ENCODE results near the gene ERP44.

Gene ERP44

DNA sequence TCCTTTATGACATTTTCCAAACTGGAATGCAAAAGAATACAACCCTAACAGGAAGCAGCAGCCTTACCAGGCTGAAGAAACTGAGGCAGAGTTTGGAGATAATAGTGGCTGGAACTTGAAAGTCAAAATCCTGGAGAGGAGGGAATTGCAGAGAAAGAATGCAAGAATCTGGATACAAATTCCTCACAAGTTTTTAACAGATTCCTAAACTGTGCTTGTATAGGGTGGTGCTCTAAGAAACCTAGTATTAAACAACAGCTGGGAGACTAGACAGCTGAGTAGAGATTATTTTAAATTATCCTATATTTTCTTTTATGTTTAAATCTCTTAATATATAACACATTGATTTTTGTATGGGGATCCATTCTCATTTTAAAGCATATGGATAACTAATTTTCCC is 31.0 kb upstream of the ERP44 start:
- DNase-seq: no peak
- TF ChIP-seq EZH2 (IDR thresholded peaks at IDR 0.05; ENCODE audit: borderline replicate concordance, low read depth, low read length, severe bottlenecking): no peak
- TF ChIP-seq, protein P1, sequence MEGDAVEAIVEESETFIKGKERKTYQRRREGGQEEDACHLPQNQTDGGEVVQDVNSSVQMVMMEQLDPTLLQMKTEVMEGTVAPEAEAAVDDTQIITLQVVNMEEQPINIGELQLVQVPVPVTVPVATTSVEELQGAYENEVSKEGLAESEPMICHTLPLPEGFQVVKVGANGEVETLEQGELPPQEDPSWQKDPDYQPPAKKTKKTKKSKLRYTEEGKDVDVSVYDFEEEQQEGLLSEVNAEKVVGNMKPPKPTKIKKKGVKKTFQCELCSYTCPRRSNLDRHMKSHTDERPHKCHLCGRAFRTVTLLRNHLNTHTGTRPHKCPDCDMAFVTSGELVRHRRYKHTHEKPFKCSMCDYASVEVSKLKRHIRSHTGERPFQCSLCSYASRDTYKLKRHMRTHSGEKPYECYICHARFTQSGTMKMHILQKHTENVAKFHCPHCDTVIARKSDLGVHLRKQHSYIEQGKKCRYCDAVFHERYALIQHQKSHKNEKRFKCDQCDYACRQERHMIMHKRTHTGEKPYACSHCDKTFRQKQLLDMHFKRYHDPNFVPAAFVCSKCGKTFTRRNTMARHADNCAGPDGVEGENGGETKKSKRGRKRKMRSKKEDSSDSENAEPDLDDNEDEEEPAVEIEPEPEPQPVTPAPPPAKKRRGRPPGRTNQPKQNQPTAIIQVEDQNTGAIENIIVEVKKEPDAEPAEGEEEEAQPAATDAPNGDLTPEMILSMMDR (IDR thresholded peaks at IDR 0.05; ENCODE audit: borderline replicate concordance, extremely low read depth, low read length, poor library complexity, severe bottlenecking): no peak

DNA sequence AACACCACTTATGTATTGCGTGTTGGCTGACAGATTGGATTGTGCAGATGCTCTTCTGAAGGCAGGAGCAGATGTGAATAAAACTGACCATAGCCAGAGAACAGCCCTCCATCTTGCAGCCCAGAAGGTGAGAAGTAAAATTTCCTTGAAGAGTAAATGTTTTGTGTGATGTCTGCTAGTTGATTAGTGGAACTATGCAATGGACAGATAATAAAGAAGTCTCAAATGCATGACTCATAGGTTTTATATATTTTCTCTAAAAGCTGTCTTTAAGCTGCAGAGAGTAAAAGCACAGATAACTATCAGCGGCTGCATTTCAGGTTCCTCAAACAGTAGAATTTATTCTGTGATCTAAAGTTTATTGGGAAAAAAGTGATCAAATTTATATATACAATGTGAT is 27.6 kb upstream of the ERP44 start:
- H3K27me3 ChIP-seq (ENCODE audit: insufficient read depth, low read length, poor library complexity): no peaks in the 10 kb centered on the region
- DNase-seq (no peak), ATAC-seq (ENCODE audit: insufficient read depth, low read depth) (no peak)
- H3K9me3 ChIP-seq (ENCODE audit: insufficient read depth, low read length, severe bottlenecking): no peaks in the 10 kb centered on the region
- H3K36me3 ChIP-seq (ENCODE audit: insufficient read depth, low read length): peaks cover 6% of the 10 kb centered on the region; the same call in 1 of the 2 replicates
- no peak overlapping the region for H3K4me2 ChIP-seq (ENCODE audit: insufficient read depth, low read length)
- H3K4me3 ChIP-seq (ENCODE audit: low read depth in 1 of 2, low read length in 2 of 2): no peak overlapping the region
- H3K27ac ChIP-seq (ENCODE audit: low read length): no peak overlapping the region
- no peak overlapping the region for H2AFZ ChIP-seq (ENCODE audit: low read depth, low read length)
- no peak for TF ChIP-seq EZH2 (IDR thresholded peaks at IDR 0.05; ENCODE audit: borderline replicate concordance, low read depth, low read length, severe bottlenecking)
- TF ChIP-seq, protein P1 (IDR thresholded peaks at IDR 0.05; ENCODE audit: borderline replicate concordance, extremely low read depth, low read length, poor library complexity, severe bottlenecking): no peak
- H3K4me1 ChIP-seq (ENCODE audit: insufficient read depth, low read length): no peaks in the 10 kb centered on the region
- no peaks in the 10 kb centered on the region for H4K20me1 ChIP-seq (ENCODE audit: insufficient read depth, low read length)
- 0 out of 2 replicates have a peak, but pooled peaks cover 2% of the 10 kb centered on the region for H3K79me2 ChIP-seq (ENCODE audit: insufficient read depth, low read length)
- no peak overlapping the region for H3K9ac ChIP-seq (ENCODE audit: low read depth, low read length)

More for the DNA sequence above, 31.0 kb upstream of the ERP44 start:
- Histone ChIP-seq H3K4me2 (ENCODE audit: insufficient read depth, low read length) (no peak overlapping the region), H4K20me1 (ENCODE audit: insufficient read depth, low read length) (no peaks in the 10 kb centered on the region), H3K27ac (ENCODE audit: low read length) (no peak overlapping the region), H3K36me3 (ENCODE audit: insufficient read depth, low read length) (peaks cover 6% of the 10 kb centered on the region; the same call in 1 of the 2 replicates), H3K27me3 (ENCODE audit: insufficient read depth, low read length, poor library complexity) (no peaks in the 10 kb centered on the region), H3K4me3 (ENCODE audit: low read depth in 1 of 2, low read length in 2 of 2) (no peak overlapping the region), H3K4me1 (ENCODE audit: insufficient read depth, low read length) (no peaks in the 10 kb centered on the region), H2AFZ (ENCODE audit: low read depth, low read length) (no peak overlapping the region), H3K9ac (ENCODE audit: low read depth, low read length) (no peak overlapping the region), H3K9me3 (ENCODE audit: insufficient read depth, low read length, severe bottlenecking) (no peaks in the 10 kb centered on the region), H3K79me2 (ENCODE audit: insufficient read depth, low read length) (0 out of 2 replicates have a peak, but pooled peaks cover 2% of the 10 kb centered on the region)
- no peak for ATAC-seq (ENCODE audit: insufficient read depth, low read depth)

DNA sequence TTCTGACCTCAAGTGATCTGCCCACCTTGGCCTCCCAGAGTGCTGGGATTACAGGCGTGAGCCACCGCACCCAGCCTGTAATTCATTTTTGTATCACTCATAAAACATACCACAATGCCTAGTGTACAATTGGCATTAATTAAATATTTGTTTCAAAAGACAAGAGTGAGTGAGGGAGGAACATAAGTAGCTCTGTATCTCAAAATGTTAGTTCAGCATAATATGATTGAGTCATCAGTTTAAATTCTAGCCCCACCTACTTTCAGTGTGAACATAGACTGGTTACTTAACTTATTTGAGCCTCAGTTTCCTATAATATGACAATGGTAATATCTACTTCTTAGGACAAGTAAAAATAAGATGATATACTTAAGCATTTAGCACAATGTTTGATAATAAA is 27.1 kb upstream of the ERP44 start:
- Histone ChIP-seq H3K27me3 (ENCODE audit: insufficient read depth, low read length, poor library complexity) (no peaks in the 10 kb centered on the region), H3K4me2 (ENCODE audit: insufficient read depth, low read length) (no peak overlapping the region), H3K4me1 (ENCODE audit: insufficient read depth, low read length) (no peaks in the 10 kb centered on the region), H4K20me1 (ENCODE audit: insufficient read depth, low read length) (no peaks in the 10 kb centered on the region), H3K36me3 (ENCODE audit: insufficient read depth, low read length) (peaks cover 5% of the 10 kb centered on the region; the same call in 1 of the 2 replicates), H3K27ac (ENCODE audit: low read length) (no peak overlapping the region), H3K9ac (ENCODE audit: low read depth, low read length) (no peak overlapping the region), H3K4me3 (ENCODE audit: low read depth in 1 of 2, low read length in 2 of 2) (no peak overlapping the region), H3K79me2 (ENCODE audit: insufficient read depth, low read length) (0 out of 2 replicates have a peak, but pooled peaks cover 2% of the 10 kb centered on the region), H3K9me3 (ENCODE audit: insufficient read depth, low read length, severe bottlenecking) (no peaks in the 10 kb centered on the region), H2AFZ (ENCODE audit: low read depth, low read length) (no peak overlapping the region)
- no peak for ATAC-seq (ENCODE audit: insufficient read depth, low read depth)
- no peak for DNase-seq
- TF ChIP-seq, protein P1 (IDR thresholded peaks at IDR 0.05; ENCODE audit: borderline replicate concordance, extremely low read depth, low read length, poor library complexity, severe bottlenecking): no peak
- no peak for TF ChIP-seq EZH2 (IDR thresholded peaks at IDR 0.05; ENCODE audit: borderline replicate concordance, low read depth, low read length, severe bottlenecking)
